GM12878 (cell line): ENCODE data around the gene AP1B1. TPM values are rescaled to one million over a fixed set of nuclear protein-coding genes. Genes with fewer than 3 reads are reported as not detected.

Experiments
- ATAC-seq: fragments of 200-7000 bp; cut with Tn5 transposase; 3 replicates; pipeline ENCODE4 v1.9.1; 2020; ENCODE audit warnings: mild to moderate bottlenecking, moderate library complexity
- BruUV-seq: library from RNA; stranded (reverse); fragments of 400-500 nt; replicated peaks from 2 replicates; lab custom pipeline; 2021; lab: Mats Ljungman, UMichigan
- CTCF ChIA-PET: fragments of 300-600 bp; sonication (Branson Sonifier 250); formaldehyde crosslinking; extraction: SDS; loops from one replicate; lab custom pipeline; 2021; ENCODE audit warnings: inconsistent platforms; lab: Yijun Ruan, JAX
- POLR2A ChIA-PET: fragments of 350-600 bp; formaldehyde crosslinking; extraction: SDS; loops from one replicate; lab custom pipeline; 2021; ENCODE audit warnings: inconsistent platforms; lab: Charles Lee
- RAD21 ChIA-PET: fragments of 300-600 bp; sonication (Branson Sonifier 250); formaldehyde crosslinking; loops from one replicate; lab custom pipeline; 2023; ENCODE audit warnings: antibody characterized with exemption; ENCODE audit not compliant: unreplicated experiment; lab: Charles Lee
- SMC1A ChIA-PET: fragments of 300-600 bp; sonication (Branson Sonifier 250); formaldehyde crosslinking; loops from one replicate; lab custom pipeline; 2023; ENCODE audit not compliant: unreplicated experiment, uncharacterized antibody; lab: Charles Lee
- DNase-seq: peaks from one replicate; pipeline ENCODE4 v3.0.0-alpha.2; 2011; ENCODE audit warnings: low read depth, low spot score
- FAIRE-seq: peaks from 3 replicates; lab custom pipeline; 2011; peaks lifted over from hg19 to GRCh38; lab: Jason Lieb, UNC
- H2AFZ ChIP-seq: 2 replicates; pipeline ENCODE4 v1.6.0; 2011; ENCODE audit warnings: low read depth, low read length, control low read depth; ENCODE audit not compliant: control insufficient read depth
- H3K27ac ChIP-seq: 2 replicates; pipeline ENCODE4 v1.5.1; 2011; ENCODE audit warnings: control low read depth; ENCODE audit not compliant: control insufficient read depth, insufficient read depth
- H3K27me3 ChIP-seq, 2 experiments: replicated peaks in 1 of 2; 2 replicates each; pipeline versions ENCODE4 v1.6.0 to v1.6.1; 2011; ENCODE audit warnings: low read length in 1 of 2; ENCODE audit not compliant: control insufficient read depth in 2 of 2, insufficient read depth in 2 of 2
- H3K36me3 ChIP-seq, 2 experiments: 2 replicates each; pipeline ENCODE4 v1.5.1; 2011; ENCODE audit warnings: low read length in 1 of 2; ENCODE audit not compliant: control insufficient read depth in 2 of 2, insufficient read depth in 2 of 2
- H3K4me1 ChIP-seq: 2 replicates; pipeline ENCODE4 v1.6.1; 2011; ENCODE audit warnings: mild to moderate bottlenecking, low read length, moderate library complexity, mixed read lengths; ENCODE audit not compliant: control insufficient read depth, insufficient read depth
- H3K4me2 ChIP-seq: 2 replicates; pipeline ENCODE4 v1.6.0; 2011; ENCODE audit warnings: control low read depth; ENCODE audit not compliant: control insufficient read depth, insufficient read depth
- H3K4me3 ChIP-seq: fragments of 200-600 bp; sonication (generic); 2 replicates; pipeline ENCODE4 v1.5.1; 2016
- H3K79me2 ChIP-seq: 2 replicates; pipeline ENCODE4 v1.6.0; 2011; ENCODE audit warnings: low read length; ENCODE audit not compliant: control insufficient read depth, insufficient read depth
- H3K9ac ChIP-seq: 2 replicates; pipeline ENCODE4 v1.8.0; 2011; ENCODE audit warnings: low read length, control low read depth, mixed read lengths; ENCODE audit not compliant: control insufficient read depth, insufficient read depth
- H3K9me3 ChIP-seq: replicated peaks from 3 replicates; pipeline ENCODE4 v1.5.1; 2011; ENCODE audit warnings: mild to moderate bottlenecking, low read length; ENCODE audit not compliant: control insufficient read depth, insufficient read depth
- H4K20me1 ChIP-seq: 2 replicates; pipeline ENCODE4 v1.6.0; 2011; ENCODE audit not compliant: control insufficient read depth, insufficient read depth
- CREM ChIP-seq: IDR thresholded peaks from 2 replicates; pipeline ENCODE4 v1.6.1; 2014; ENCODE audit warnings: antibody characterized with exemption, low read depth
- E4F1 ChIP-seq: fragments of 450-650 bp; IDR thresholded peaks from 2 replicates; pipeline ENCODE4 v1.6.1; 2018; ENCODE audit warnings: borderline replicate concordance, mild to moderate bottlenecking; ENCODE audit not compliant: partially characterized antibody
- ELK1 ChIP-seq: IDR thresholded peaks from 2 replicates; pipeline ENCODE4 v1.6.1; 2012; ENCODE audit warnings: low read depth, low read length, improper control_type of control experiment
- MAX ChIP-seq: IDR thresholded peaks from 2 replicates; pipeline ENCODE4 v1.6.1; 2012; ENCODE audit warnings: low read depth, low read length, improper control_type of control experiment
- PML ChIP-seq: IDR thresholded peaks from 2 replicates; pipeline ENCODE4 v1.6.1; 2012; ENCODE audit warnings: low read length, inconsistent platforms
- RELB ChIP-seq: fragments of 450-650 bp; IDR thresholded peaks from 2 replicates; pipeline ENCODE4 v1.6.1; 2017; ENCODE audit warnings: low read depth, mild to moderate bottlenecking, moderate library complexity
- SP1 ChIP-seq: IDR thresholded peaks from one replicate; pipeline ENCODE4 v1.6.1; 2011; ENCODE audit warnings: low read depth, low read length
- SREBF1 ChIP-seq: IDR thresholded peaks from 2 replicates; pipeline ENCODE4 v1.6.1; 2012; ENCODE audit warnings: mild to moderate bottlenecking, low read length
- SUZ12 ChIP-seq: fragments of 200-600 bp; sonication (generic); IDR thresholded peaks from one replicate; pipeline ENCODE4 v1.6.1; 2018; ENCODE audit warnings: antibody characterized with exemption, mild to moderate bottlenecking; ENCODE audit not compliant: unreplicated experiment
- TAF1 ChIP-seq: IDR thresholded peaks from 2 replicates; pipeline ENCODE4 v1.6.1; 2011; ENCODE audit warnings: mild to moderate bottlenecking, low read depth, low read length, borderline replicate concordance
- YBX1 ChIP-seq: fragments of 450-650 bp; IDR thresholded peaks from 2 replicates; pipeline ENCODE4 v1.6.1; 2016; ENCODE audit warnings: antibody characterized with exemption
- ZBTB33 ChIP-seq: fragments of 450-650 bp; IDR thresholded peaks from 2 replicates; pipeline ENCODE4 v1.6.1; 2017; ENCODE audit warnings: mild to moderate bottlenecking
- ZNF24 ChIP-seq: fragments of 450-650 bp; IDR thresholded peaks from 2 replicates; pipeline ENCODE4 v1.6.1; 2017; ENCODE audit warnings: antibody characterized with exemption, mild to moderate bottlenecking
- ZNF622 ChIP-seq: fragments of 450-650 bp; IDR thresholded peaks from 2 replicates; pipeline ENCODE4 v1.6.1; 2017; ENCODE audit warnings: mild to moderate bottlenecking, inconsistent platforms
- WGBS: methylation state at CpG from one replicate; pipeline ENCODE4 v1.1.6; 2016; ENCODE audit warnings: low lambda C conversion rate; ENCODE audit not compliant: insufficient replicate concordance, insufficient coverage; ENCODE audit errors: missing lambda C conversion rate; 5-methylcytosine and 5-hydroxymethylcytosine counted together
- in situ Hi-C: fragments of 300-500 bp; cut with MboI; formaldehyde crosslinking; loops from 9 replicates; pipeline ENCODE4 v1.14.3; 2018; ENCODE audit warnings: mixed read lengths
- intact Hi-C: fragments of 100-400 bp; cut with micrococcal nuclease; formaldehyde crosslinking; loops from one replicate; pipeline ENCODE4 v1.14.2; 2022; ENCODE audit not compliant: unreplicated experiment
- polyA plus RNA-seq, 11 experiments: library from polyadenylated mRNA; depleted of rRNA in 4 of 11; unstranded in 6 of 11; stranded (reverse) in 5 of 11; fragments of >200 nt; fragmentation: Nextera tagmentation in 4 of 11; fragmentation: Illumina TruSeq in 1 of 11; extraction: Ambion mirVana in 4 of 11; extraction: Trizol in 1 of 11; gene quantifications; 1 replicate in 1 of 11; 2 replicates in 10 of 11; pipeline versions ENCODE4 v1.2.1 to v1.2.3, GENCODE V29; 2011 to 2016; ENCODE audit warnings: inconsistent platforms in 2 of 11, missing spikeins in 2 of 11, low read depth in 1 of 11
- total RNA-seq, 4 experiments: library from RNA; depleted of rRNA in 3 of 4; stranded (reverse); fragments of >200 nt in 3 of 4; fragmentation: Illumina TruSeq in 1 of 4; extraction: Trizol in 1 of 4; gene quantifications; 2 replicates each; pipeline versions ENCODE4 v1.2.1 to v1.2.3, GENCODE V29; 2013 to 2021

The AP1B1 gene
- total and polyA plus RNA-seq, 10 of the 15 experiments (the other 5 are each of a cell fraction or from before 2014, with no cell fraction given): 2.1 to 98.6 (median 57.8) TPM

GRCh38 chr22:29302402-29302680 lies 86.0 kb downstream of the AP1B1 start:
- ChIA-PET RAD21 (no interaction called here), POLR2A (no interaction called here), SMC1A (no interaction called here), CTCF (no interaction called here)
- ATAC-seq: no peak
- 97% methylated on average over 2 of the region's 2 CpGs for WGBS
- peaks cover 17 to 23% of the 10 kb centered on the region in 2 experiments for H3K36me3 ChIP-seq
- no peaks in the 10 kb centered on the region for H3K79me2 ChIP-seq
- no peaks in the 10 kb centered on the region; the same call in 1 of the 2 replicates for H3K4me1 ChIP-seq
- no peaks in the 10 kb centered on the region for H4K20me1 ChIP-seq
- H3K27me3 ChIP-seq: peaks cover 2 to 7% of the 10 kb centered on the region in 2 experiments; a peak in 2 of 4 replicates
- in situ Hi-C loops: no loop called here
- DNase-seq: no peak
- H3K4me3 ChIP-seq: no peak overlapping the region
- H3K9ac ChIP-seq: no peak overlapping the region
- FAIRE-seq: no peak
- no peak overlapping the region for H3K4me2 ChIP-seq
- H3K9me3 ChIP-seq: no peaks in the 10 kb centered on the region; the same call in 2 of the 3 replicates
- no peak for TF ChIP-seq RELB
- TF ChIP-seq TAF1: no peak
- no peak for TF ChIP-seq ZNF622
- no peak for TF ChIP-seq E4F1
- TF ChIP-seq ZNF24: no peak
- TF ChIP-seq MAX: no peak
- no peak for TF ChIP-seq SREBF1
- TF ChIP-seq PML: no peak
- TF ChIP-seq CREM: no peak
- no peak for TF ChIP-seq ELK1
- no peak for TF ChIP-seq SUZ12
- TF ChIP-seq ZBTB33: no peak
- no peak for TF ChIP-seq YBX1
- no peak for TF ChIP-seq SP1
- no TSS peak for BruUV-seq
- no peak overlapping the region for H3K27ac ChIP-seq
- no peak overlapping the region for H2AFZ ChIP-seq
- intact Hi-C loops: no loop called here
